IPS-NIHi11 (cell line): ENCODE results near the gene FOS.
"Not testable (repeated sequence)": the region's sequence is repeated elsewhere in the genome, so short reads cannot be mapped to it uniquely, and the experiment has no call there.

Experiments used
- DNase-seq: peaks from one replicate; pipeline ENCODE4 v3.0.0; 2012; ENCODE audit warnings: mixed read lengths, low spot score

Gene FOS

GRCh38 chr14:75278422-75279152 lies at the start of gene FOS:
TSS of gene FOS (plus strand) at chr14:75278828. CDS start at chr14:75278983, 155 bp downstream.
- peak; percentile 95 for DNase-seq

GRCh38 chr14:75229661-75230139 lies 48.9 kb upstream of the FOS start:
- DNase-seq, result no peak

DNA sequence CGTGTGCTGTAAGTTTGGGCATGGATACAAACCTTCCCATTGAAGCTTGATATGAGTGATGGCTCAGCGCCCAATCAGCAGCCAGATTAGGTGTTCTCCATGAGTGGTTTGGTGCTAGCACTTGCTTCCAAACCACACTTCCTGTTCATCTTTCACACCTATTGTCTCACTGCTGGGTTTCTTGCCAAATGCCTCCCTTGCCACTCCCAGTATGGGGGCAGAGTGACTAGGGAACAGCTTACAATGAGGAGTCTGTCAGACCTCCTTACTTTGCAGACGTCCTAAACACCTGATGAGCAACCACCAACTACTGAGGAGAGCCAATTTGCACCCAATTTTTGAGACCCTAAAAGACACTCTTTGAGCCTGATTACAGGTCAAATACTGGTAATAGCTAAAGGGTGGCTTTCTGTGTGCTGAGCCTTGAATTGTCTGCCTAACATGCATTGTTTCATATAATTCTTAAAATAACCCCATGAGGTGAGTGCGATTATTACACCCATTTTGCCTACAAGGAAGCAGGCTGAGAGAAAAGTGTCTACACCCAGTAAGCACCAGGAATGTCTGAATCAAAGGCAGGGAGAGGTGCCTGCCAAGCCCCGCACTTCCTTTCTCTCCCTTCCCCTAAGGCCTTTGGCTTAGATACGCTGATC lies 48.4 kb upstream of the FOS start:
- DNase-seq, result peak; percentile 56

DNA sequence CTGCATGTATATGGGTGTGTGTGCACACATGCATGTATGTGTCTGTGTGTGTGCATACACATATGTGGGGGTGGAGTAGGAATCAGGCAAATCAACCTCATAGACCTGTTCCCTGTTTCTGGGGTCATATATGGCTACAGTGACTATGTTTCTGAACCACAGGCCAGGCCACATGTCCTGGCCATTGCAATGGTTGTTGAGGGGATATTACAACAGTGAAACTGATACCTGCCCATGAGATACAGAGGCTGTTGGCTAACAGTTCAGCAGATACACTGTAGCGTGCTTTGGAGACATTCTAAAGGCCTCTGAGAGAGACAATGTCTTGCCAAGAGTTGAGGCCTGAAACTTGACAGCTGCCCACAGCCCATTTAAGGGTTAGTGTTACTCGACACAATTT lies 47.3 kb upstream of the FOS start:
- no peak for DNase-seq

DNA sequence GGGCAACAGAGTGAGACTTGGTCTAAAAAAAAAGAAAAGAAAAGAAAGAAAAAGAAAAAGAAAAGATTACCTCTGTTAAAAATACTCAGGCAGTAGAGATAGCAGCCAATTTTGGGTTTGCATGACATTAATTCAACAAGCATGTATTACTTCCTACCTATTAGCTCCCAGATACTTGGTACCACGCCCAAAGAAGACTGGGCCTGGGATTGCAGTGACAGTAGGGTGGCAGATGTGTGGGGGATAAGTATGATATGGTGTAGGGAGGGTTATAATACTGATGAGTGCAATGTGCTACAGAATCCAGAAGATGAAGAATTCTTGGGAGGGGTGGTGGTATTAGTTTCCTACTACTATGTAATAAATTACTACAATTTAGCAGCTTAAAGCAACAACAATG lies 46.4 kb upstream of the FOS start:
- no peak for DNase-seq

- DNase-seq, result no peak
Observed at GRCh38 chr14:75232597-75232996, 46.0 kb upstream of the FOS start.

- no peak for DNase-seq
Observed at GRCh38 chr14:75234173-75235115, 44.2 kb upstream of the FOS start.

DNA sequence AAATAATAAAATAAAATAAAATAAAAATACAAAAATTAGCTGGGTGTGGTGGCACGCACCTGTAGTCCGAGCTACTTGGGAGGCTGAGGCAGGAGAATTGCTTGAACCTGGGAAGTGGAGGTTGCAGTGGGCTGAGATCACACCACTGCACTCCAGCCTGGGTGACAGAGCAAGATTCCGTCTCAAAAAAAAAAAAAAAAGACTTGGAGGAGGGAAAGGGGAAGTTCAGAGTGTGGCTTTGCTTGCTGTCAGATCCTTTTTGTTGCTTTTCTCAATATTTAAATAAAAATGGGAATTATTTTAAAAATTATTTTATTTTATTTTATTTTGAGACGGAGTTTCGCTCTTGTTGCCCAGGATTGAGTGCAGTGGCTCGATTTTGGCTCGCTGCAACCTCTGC lies 43.4 kb upstream of the FOS start:
- DNase-seq, result not testable (repeated sequence)

- no peak for DNase-seq
Observed at GRCh38 chr14:75236467-75236866, 42.2 kb upstream of the FOS start.

DNA sequence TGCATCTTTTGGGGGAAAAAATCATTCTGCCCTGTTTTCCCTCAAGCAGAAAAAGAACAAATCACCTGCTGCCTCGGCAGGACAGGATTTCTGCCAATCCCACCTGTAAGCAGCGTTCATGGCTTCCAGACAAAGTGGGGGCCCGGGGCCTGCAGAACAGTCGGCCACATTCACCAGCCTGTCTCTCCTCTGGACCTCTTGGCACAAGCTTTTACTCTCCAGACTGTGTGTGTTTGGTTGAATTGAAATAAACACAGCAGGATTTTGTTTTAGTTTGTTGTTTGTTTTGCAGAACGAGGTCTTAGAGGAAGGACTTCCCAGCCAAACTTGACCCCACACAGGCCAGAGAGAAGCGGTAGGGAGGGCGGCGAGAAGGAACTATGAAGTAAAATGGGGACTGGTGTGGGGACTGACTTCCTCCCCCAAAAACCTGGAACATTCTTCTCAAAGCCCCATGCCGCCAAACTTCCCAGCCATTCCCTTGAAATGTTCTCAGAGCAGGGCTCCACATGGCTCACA lies 41.7 kb upstream of the FOS start:
- no peak for DNase-seq

GRCh38 chr14:75238756-75239455 lies 39.7 kb upstream of the FOS start:
- no peak for DNase-seq

- DNase-seq, result no peak
Observed at GRCh38 chr14:75240781-75241180, 37.8 kb upstream of the FOS start.

GRCh38 chr14:75242546-75243273 lies 35.9 kb upstream of the FOS start:
- peak; percentile 33 for DNase-seq

- DNase-seq, result no peak
Observed at GRCh38 chr14:75244121-75244520, 34.5 kb upstream of the FOS start.

DNA sequence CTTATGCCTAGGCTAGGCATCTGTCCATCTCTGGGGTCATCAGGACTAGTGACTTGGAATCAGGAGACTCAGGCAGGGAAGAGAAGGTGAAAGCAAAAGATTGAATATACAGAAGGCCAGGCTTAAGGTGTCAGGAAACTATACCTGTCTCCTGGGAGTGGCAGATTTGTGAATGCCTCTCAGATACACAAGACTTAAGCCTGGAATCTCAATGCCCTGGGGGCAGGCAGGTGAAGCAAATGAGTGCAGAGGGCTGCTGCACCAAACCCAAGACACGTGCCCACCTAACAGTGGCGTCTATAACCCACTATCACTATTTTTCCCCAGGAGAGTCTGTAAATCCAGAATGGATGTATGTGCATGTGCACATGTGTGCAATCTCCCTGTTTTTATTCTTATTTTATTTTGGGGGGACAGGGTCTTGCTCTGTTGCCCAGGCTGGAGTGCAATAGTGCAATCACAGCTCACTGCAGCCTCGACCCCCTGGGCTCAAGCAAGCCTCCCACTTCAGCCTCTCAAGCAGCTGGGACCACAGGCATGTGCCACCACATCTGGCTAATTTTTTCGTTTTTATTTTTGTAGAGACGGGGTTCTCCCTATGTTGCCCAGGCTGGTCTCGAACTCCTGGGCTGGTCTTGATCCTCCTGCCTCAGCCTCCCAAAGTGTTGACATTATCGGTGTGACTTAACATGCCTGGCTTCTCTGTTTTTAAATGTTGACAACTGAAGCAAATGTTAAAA lies 31.9 kb upstream of the FOS start:
- no peak for DNase-seq

DNA sequence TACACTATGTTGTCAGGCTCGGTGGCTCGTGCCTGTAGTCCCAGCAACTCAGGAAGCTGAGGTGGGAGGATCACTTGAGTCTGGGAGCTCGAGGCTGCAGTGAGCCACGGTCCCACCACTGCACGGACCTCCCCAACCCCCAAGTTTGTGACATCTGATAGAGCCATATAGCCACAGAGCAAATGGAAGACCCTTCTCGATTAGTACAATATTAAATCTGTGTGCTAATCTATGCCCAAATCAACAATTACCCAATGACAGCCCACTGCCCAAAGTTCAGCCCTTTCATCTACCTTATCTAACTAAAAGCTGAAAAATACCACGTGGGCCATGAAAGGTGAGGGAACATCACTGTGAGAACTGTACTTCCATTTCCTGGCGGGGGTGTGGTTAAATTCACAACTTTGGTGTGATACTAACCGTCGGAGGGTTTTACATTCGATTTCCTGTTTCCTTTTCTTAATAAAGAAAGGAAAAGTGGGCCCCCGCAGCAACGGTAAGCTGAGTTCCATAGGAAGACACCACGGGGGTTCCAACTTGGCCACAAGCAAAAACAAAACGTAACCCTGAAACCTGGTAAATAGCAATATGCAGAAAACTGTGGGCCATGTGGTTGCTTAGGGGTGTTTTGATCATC lies 31.2 kb upstream of the FOS start:
- no peak for DNase-seq

DNA sequence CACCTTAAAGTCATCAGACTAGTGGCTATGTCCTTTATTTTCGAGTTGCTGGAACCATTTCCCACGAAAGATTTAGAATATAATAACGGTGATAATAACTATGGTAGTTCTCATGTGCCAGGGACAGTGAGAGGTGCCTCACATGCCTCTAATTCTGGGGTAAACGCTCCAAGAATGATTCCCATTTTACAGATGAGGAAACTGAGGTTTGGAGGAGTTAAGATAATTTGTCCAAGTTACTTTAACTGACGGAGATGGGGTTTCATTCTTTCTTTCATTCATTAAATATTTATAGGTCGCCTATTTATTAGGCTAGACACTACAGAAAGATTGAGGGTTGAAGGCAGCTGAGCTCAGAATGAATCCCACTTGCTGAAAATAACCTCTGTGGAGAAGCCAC lies 30.7 kb upstream of the FOS start:
- DNase-seq, result no peak

- peak; percentile 50 for DNase-seq
Observed at GRCh38 chr14:75249251-75249957, 29.2 kb upstream of the FOS start.

GRCh38 chr14:75249958-75250336 lies 28.7 kb upstream of the FOS start:
- DNase-seq, result no peak
